ENCODE data around the gene RBM15. TPM values are rescaled to one million over a fixed set of nuclear protein-coding genes. Genes with fewer than 3 reads are reported as not detected.
A peak's percentile ranks its signal among the peaks of the same experiment; 100 is the strongest.

RBM15 gene
- total and polyA plus RNA-seq, 2 of the 4 experiments (the other 2 are of a cell fraction): 6.3 to 31.7 TPM

DNA sequence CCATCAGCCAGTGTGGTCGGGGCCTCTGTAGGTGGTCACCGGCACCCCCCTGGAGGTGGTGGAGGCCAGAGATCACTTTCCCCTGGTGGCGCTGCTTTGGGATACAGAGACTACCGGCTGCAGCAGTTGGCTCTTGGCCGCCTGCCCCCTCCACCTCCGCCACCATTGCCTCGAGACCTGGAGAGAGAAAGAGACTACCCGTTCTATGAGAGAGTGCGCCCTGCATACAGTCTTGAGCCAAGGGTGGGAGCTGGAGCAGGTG lies 961 bp downstream of the RBM15 start:
- intact Hi-C loops (cut with micrococcal nuclease) (no loop called here), dilution Hi-C loops (cut with HindIII; ENCODE audit: low sequenced_read_pairs, unreplicated experiment) (no loop called here), in situ Hi-C loops (cut with MboI; ENCODE audit: low sequenced_read_pairs) (loop anchor here (5.0 kb wide), 1 partner anchor 62 kb away; no protein-coding TSS in a partner anchor)
- Histone ChIP-seq H2BK5ac (ENCODE audit: low read depth, low read length, poor library complexity, severe bottlenecking) (no peak overlapping the region), H3K27ac (ENCODE audit: insufficient read depth, low read length) (peak overlapping the region; percentile 82), H4K8ac (ENCODE audit: low read depth in 2 of 2, low read length in 2 of 2) (no peak overlapping the region), H2BK15ac (ENCODE audit: low read depth, low read length) (no peak overlapping the region), H3K79me1 (ENCODE audit: low read depth in 1 of 2, low read length in 2 of 2) (peaks cover 0 to 34% of the 10 kb centered on the region in 2 experiments; a peak in 2 of 4 replicates), H3K4me3 (ENCODE audit: insufficient read depth, low read depth, low read length) (peak overlapping the region; percentile 64), H2BK20ac (ENCODE audit: low read depth, low read length) (no peak overlapping the region), H3K56ac (ENCODE audit: extremely low read depth, insufficient read depth, low read length) (no peak overlapping the region), H2AFZ (replicated peaks; ENCODE audit: low read length, poor library complexity) (peak overlapping the region; percentile 97), H3K18ac (ENCODE audit: low read depth, low read length) (no peak overlapping the region), H4K91ac (ENCODE audit: insufficient read depth, low read depth, low read length) (no peak overlapping the region), H3K9ac (ENCODE audit: low read depth, low read length) (peak overlapping the region; percentile 81), H3K9me1 (ENCODE audit: insufficient read depth, low read length) (peaks cover 12% of the 10 kb centered on the region), H3K4me2 (ENCODE audit: low read depth, low read length) (peak overlapping the region; percentile 56), H3K14ac (replicated peaks; ENCODE audit: low read depth, low read length) (peak overlapping the region; percentile 12), H2BK120ac (ENCODE audit: low read depth, low read length) (no peak overlapping the region), H3K9me3 (ENCODE audit: control insufficient read depth, insufficient read depth, low read length) (no peaks in the 10 kb centered on the region), H2AK9ac (replicated peaks; ENCODE audit: low read depth, low read length, poor library complexity) (peak overlapping the region; percentile 97), H3K27me3 (ENCODE audit: control insufficient read depth, insufficient read depth, low read length) (no peaks in the 10 kb centered on the region), H3K4me1 (ENCODE audit: control insufficient read depth, insufficient read depth, low read length) (peaks cover 18% of the 10 kb centered on the region), H3K36me3 (ENCODE audit: control insufficient read depth, insufficient read depth, low read length) (peaks cover 17% of the 10 kb centered on the region), H4K20me1 (ENCODE audit: insufficient read depth, low read length) (peaks cover 38% of the 10 kb centered on the region), H3K23ac (ENCODE audit: low read depth, low read length) (0 out of 2 replicates have a peak overlapping the region, but pooled peaks have one; percentile 13), H2AK5ac (ENCODE audit: low read depth, low read length) (peak overlapping the region; percentile 44), H4K5ac (ENCODE audit: low read depth, low read length) (no peak overlapping the region), H3K4ac (ENCODE audit: low read depth, low read length) (no peak overlapping the region)
- ATAC-seq (ENCODE audit: low read depth) (no peak), DNase-seq (no peak)
- no CpG with 5 or more reads among the region's 9 CpGs for WGBS, 2 experiments (ENCODE audit: extremely low coverage in 2 of 2, insufficient read length in 1 of 2)
- no TSS peak for BruUV-seq (replicated peaks)
- ChIA-PET POLR2A (ENCODE audit: unreplicated experiment) (no interaction called here), CTCF (interaction anchor here (0.9 kb wide), 1 partner anchor 50 kb away, joined by 3 read pairs; the partner anchor contains the start of gene SLC16A4)
- TF ChIP-seq SMC3 (IDR thresholded peaks at IDR 0.05; ENCODE audit: low read depth, low read length) (no peak), CEBPB (IDR thresholded peaks at IDR 0.05; ENCODE audit: low read depth, low read length) (no peak), RFX5 (IDR thresholded peaks at IDR 0.05; ENCODE audit: low read depth, low read length) (no peak), RAD21 (IDR thresholded peaks at IDR 0.05; ENCODE audit: low read length) (no peak), RCOR1 (IDR thresholded peaks at IDR 0.05; ENCODE audit: insufficient replicate concordance, low read length) (no peak), FOS (IDR thresholded peaks at IDR 0.05; ENCODE audit: low read depth, low read length) (no peak), CHD1 (IDR thresholded peaks at IDR 0.05; ENCODE audit: low read depth, low read length) (no peak), POLR2A (IDR thresholded peaks at IDR 0.05; ENCODE audit: low read depth, low read length) (no peak), NFE2L2 (IDR thresholded peaks at IDR 0.05; ENCODE audit: low read depth, low read length) (no peak), MAZ (IDR thresholded peaks at IDR 0.05; ENCODE audit: borderline replicate concordance, low read depth, low read length) (no peak), MAFK (IDR thresholded peaks at IDR 0.05; ENCODE audit: low read depth, low read length) (no peak), BHLHE40 (IDR thresholded peaks at IDR 0.05; ENCODE audit: low read depth, low read length) (no peak), MXI1 (IDR thresholded peaks at IDR 0.05; ENCODE audit: borderline replicate concordance, low read depth, low read length) (no peak)
- TF ChIP-seq, protein P1, sequence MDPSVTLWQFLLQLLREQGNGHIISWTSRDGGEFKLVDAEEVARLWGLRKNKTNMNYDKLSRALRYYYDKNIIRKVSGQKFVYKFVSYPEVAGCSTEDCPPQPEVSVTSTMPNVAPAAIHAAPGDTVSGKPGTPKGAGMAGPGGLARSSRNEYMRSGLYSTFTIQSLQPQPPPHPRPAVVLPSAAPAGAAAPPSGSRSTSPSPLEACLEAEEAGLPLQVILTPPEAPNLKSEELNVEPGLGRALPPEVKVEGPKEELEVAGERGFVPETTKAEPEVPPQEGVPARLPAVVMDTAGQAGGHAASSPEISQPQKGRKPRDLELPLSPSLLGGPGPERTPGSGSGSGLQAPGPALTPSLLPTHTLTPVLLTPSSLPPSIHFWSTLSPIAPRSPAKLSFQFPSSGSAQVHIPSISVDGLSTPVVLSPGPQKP (IDR thresholded peaks at IDR 0.05; ENCODE audit: borderline replicate concordance, low read depth, low read length): no peak
- TF ChIP-seq, protein P2, sequence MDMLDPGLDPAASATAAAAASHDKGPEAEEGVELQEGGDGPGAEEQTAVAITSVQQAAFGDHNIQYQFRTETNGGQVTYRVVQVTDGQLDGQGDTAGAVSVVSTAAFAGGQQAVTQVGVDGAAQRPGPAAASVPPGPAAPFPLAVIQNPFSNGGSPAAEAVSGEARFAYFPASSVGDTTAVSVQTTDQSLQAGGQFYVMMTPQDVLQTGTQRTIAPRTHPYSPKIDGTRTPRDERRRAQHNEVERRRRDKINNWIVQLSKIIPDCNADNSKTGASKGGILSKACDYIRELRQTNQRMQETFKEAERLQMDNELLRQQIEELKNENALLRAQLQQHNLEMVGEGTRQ (IDR thresholded peaks at IDR 0.05; ENCODE audit: low read depth, low read length): no peak
- TF ChIP-seq, protein P3, sequence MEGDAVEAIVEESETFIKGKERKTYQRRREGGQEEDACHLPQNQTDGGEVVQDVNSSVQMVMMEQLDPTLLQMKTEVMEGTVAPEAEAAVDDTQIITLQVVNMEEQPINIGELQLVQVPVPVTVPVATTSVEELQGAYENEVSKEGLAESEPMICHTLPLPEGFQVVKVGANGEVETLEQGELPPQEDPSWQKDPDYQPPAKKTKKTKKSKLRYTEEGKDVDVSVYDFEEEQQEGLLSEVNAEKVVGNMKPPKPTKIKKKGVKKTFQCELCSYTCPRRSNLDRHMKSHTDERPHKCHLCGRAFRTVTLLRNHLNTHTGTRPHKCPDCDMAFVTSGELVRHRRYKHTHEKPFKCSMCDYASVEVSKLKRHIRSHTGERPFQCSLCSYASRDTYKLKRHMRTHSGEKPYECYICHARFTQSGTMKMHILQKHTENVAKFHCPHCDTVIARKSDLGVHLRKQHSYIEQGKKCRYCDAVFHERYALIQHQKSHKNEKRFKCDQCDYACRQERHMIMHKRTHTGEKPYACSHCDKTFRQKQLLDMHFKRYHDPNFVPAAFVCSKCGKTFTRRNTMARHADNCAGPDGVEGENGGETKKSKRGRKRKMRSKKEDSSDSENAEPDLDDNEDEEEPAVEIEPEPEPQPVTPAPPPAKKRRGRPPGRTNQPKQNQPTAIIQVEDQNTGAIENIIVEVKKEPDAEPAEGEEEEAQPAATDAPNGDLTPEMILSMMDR (conservative IDR thresholded peaks at IDR 0.05; ENCODE audit: low read depth, low read length): no peak

All from IMR-90 (cell line).